ENCODE results near the gene KCNA5. TPM values are rescaled to one million over a fixed set of nuclear protein-coding genes. Genes with fewer than 3 reads are reported as not detected.

Gene KCNA5
- total RNA-seq, 1 donor from 2014 or later = 0.50 TPM

DNA sequence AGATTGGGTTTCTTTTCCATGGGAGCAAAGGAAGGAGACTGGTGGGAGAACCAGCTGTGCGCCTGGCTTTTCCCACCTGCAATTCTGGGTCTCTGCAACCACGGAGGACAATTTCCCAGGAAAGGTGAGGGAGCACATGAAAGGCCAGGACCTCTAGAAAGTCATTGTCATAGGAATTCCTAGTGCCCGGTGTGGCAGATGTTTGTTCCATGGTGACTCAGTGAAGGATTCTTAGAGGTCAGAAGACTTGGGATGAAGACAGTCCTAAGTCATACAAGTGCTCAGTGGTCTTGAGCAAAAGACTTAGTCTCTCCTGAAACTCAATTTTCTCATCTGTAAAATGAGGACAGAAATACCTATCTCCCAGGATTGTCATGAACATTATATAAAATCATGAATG is 51.3 kb downstream of the KCNA5 start:
- H3K27me3 ChIP-seq (ENCODE audit: control insufficient read depth, insufficient read depth, low read length) = peaks cover 5% of the 10 kb centered on the region
- no peak for DNase-seq (ENCODE audit: low read depth)
- no peak overlapping the region for H3K4me3 ChIP-seq (ENCODE audit: low read depth, low read length)
- H3K36me3 ChIP-seq (ENCODE audit: control insufficient read depth, insufficient read depth, low read length) = no peaks in the 10 kb centered on the region
- TF ChIP-seq, protein P1, sequence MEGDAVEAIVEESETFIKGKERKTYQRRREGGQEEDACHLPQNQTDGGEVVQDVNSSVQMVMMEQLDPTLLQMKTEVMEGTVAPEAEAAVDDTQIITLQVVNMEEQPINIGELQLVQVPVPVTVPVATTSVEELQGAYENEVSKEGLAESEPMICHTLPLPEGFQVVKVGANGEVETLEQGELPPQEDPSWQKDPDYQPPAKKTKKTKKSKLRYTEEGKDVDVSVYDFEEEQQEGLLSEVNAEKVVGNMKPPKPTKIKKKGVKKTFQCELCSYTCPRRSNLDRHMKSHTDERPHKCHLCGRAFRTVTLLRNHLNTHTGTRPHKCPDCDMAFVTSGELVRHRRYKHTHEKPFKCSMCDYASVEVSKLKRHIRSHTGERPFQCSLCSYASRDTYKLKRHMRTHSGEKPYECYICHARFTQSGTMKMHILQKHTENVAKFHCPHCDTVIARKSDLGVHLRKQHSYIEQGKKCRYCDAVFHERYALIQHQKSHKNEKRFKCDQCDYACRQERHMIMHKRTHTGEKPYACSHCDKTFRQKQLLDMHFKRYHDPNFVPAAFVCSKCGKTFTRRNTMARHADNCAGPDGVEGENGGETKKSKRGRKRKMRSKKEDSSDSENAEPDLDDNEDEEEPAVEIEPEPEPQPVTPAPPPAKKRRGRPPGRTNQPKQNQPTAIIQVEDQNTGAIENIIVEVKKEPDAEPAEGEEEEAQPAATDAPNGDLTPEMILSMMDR (IDR thresholded peaks at IDR 0.05; ENCODE audit: insufficient read depth, low read length, poor library complexity, severe bottlenecking) = no peak

Other genes with a start within 250 kb of the KCNA5 start
- under 0.01 TPM in 1 of 2 replicates, not detected in the other for gene KCNA1, start 134.0 kb upstream of the KCNA5 start, total RNA-seq